ENCODE results near the gene ZNF236. TPM values are rescaled to one million over a fixed set of nuclear protein-coding genes. Genes with fewer than 3 reads are reported as not detected.
"Not testable (repeated sequence)": the region's sequence is repeated elsewhere in the genome, so short reads cannot be mapped to it uniquely, and the experiment has no call there.

Gene ZNF236
- total RNA-seq, 1 donor from 2014 or later: 31.0 TPM

DNA sequence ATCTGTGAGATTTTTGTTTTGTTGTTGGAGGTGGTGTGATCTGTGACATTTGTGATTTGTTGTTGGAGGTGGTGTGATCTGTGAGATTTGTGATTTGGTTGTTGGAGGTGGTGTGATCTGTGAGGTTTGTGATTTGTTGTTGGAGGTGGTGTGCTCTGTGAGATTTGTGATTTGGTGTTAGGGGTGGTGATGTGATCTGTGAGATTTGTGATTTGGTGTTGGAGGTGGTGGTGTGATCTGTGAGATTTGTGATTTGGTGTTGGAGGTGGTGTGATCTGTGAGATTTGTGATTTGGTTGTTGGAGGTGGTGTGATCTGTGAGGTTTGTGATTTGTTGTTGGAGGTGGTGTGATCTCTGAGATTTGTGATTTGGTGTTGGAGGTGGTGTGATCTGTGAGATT, 144.9 kb downstream of the ZNF236 start:
- not testable (repeated sequence) for DNase-seq (ENCODE audit: low spot score in 2 of 2)
- FAIRE-seq: peak; percentile 93

DNA sequence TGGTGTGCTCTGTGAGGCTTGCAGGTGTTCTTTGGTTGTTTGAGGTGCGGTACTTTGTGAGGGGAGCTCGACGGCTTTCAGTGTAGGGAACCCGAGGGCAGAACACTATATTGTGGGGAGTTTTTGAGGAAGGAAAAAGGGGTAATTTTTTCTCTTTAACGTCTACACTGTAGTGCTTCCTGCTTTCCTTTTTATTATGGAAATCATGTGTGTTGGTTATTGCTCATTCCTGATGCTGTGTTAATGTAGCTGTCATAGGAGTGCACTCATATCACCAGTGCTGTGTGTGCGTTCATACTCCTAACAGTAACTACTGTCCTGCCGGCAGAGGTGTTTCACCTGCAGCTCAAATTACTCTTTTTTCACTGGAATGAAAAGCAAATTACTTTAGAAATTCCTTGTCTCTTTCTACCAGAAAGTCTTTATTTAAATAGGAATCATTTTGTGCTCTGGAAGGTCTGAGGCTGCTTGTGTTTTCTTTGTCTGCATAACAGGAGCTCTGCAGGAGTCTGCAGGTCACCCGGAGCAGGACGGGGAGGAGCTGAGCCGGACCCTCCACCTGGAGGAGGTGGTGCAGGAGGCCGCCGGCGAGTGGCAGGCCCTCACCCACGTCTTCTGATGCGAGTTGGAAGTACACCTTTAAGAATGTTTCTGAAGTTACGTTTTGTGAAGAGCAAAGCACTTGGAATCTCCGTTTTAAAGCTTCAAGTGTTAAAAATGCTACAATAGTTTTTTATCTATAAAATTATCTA, 145.5 kb downstream of the ZNF236 start:
- DNase-seq (ENCODE audit: low spot score in 2 of 2) (no peak), FAIRE-seq (no peak)

DNA sequence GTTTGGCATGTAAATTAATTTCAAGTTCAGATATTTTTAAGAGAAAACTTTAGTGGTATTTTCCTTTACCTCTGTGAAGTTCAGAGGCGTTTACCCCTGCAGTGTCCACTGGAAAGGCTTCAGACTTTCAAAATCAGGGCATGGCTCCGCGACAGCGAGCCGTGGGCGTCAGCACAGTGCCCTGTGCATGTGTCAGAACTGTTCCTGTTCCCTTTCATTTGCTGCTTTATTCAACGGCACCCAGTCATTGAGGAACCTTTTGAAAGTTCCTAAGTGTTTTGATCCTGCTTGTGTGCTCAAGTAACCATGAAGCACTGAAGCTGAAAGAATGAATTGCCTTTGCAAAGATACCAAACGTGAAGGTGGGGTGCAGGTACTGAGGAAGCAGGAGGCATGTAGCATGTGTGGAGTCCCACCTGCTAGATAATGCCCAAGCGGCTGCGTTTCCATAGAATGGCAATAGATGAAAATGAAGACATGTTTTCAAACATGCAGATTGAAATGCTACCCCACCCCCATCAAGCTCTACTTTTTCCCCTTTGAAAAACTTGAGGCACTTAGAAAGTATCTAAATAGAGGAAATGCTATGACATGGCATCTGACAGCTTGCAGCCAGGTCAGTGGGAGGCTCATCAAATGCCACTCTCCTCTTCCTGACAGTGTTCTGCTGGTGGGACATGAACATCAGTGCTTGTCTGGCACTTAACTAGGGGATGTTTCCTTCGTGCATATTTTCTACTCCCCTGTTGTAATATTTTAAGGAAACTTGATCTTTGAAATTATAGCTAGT, 148.6 kb downstream of the ZNF236 start:
- DNase-seq (ENCODE audit: low spot score in 2 of 2) (no peak), FAIRE-seq (no peak)

DNA sequence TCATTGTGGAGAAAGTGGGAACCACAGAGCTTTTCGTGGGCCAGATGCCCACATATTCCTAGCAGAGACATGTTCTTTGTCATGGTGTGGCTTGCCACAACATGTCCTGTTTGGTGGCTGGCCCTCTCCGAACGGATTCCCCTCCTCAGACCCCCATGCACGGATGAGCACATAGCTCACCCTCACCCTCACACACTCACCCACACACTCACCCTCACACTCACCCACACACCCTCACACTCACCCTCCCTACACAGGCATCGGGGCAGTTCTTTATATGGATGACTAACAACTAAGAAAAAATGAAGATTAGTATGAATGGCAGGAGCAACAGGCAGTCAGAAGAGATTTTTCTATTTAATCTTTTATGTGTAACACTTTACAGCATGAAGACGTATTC, 149.9 kb downstream of the ZNF236 start:
- no peak for DNase-seq (ENCODE audit: low spot score in 2 of 2)
- FAIRE-seq: no peak

DNA sequence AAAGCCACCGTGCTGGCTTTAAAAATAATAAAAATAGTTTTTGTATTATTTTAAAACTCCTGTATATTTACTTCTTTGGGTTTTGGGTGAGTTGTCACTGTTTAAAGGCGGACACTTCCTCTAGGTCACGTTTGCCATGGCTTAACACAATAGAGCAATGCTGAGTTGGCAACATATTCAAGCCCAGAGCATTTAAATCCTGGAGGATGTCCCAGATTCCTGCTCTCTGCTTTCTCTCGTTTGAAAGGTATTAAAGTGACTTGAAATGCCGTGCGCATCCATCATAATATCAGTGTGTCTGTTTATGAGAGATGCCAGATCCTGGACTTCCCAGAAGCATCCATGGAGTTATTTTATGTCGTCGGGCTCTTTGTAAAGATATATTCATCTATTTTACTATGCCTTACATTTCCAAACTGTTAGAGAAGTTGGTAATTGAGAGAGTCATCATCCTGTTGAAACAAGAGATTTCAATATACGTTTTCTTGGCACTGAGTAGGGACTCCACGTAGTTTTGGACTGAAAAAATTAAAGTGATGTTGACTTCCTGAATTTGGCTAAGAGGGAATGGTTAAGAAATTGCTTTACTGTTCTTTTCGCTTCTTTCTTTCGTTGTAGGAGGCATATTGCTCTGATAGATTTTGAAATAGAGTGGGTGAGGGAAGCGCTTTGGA, 150.6 kb downstream of the ZNF236 start:
- no peak for FAIRE-seq
- no peak for DNase-seq (ENCODE audit: low spot score in 2 of 2)

DNA sequence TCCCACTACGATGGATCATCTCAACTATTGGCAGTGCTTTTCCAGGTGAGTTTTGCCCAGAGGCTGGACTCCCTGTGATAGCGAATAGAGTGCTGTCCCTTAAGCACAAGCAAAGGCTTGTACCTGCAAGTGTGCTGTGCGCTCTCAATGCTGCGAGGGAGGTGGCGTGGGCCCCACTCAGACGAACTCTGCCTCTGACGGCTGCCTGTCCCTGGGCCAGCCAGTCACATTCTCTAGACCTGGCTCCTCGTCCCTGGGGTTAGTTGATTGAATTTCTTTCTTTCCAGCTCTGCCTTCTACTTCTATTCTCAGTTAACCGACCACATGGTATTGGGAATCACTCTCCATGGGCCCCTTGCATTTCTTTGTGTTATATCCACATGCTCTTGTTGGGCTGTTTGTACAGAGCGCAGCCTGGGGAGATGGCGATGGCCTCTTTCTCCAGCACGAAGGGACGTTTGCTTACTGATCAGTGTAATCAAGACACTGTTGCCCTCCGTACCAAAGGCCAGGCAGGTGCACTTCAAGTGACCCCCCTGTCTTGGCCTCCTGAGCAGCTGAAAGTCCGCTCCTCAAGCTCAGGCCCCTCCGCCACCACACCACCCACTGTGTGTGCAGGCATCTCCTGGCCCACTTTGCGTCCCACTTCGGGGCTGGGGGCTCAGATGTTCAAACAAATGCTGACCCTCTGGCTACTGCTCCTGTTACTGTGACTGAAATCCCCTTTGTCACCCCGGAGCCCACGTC, 151.3 kb downstream of the ZNF236 start:
- FAIRE-seq (no peak), DNase-seq (ENCODE audit: low spot score in 2 of 2) (no peak)

DNA sequence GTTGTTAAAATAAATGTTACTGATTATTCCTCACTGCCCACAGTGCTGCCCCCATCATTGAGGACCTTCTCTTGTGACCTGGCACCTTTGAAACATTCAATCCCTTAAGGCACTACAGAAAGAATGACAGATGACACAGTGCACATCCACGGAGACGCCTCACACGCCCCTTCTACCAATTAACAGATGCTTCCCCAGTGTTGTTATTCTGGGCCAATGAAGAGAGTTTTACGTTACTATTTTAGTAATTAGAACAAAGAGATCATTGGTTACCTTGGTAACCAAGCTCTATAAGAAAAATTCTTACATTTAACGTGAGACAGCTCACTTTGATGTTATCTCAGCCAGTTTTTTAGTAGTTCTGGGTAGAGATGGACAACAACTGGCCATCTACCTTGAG, 152.0 kb downstream of the ZNF236 start:
- no peak for FAIRE-seq
- no peak for DNase-seq (ENCODE audit: low spot score in 2 of 2)

DNA sequence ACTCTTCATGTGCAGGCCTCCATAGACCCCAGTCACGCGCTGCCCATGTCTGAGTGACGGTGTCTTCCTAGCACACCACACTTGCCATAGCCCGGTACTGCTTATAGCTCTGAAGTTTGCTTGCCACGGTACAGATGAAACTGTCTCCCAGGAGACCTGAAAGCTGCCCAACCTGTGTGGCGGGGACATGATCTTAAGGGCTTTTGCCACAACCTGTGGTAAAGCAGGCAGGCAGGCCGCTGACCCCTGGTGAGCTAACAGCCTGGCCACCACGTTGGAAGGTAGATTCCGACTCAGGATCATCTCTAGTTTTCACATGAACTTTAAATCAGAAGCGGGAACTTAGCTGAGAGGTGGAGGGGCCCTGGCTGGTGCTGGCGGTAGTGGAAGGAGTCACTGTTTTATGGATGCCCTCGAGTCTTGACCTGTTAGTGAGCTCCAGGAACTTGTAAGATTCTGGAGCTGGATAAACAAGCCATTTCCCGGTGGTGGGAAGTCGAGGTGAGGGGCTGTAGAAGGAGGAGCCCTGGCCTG, 153.3 kb downstream of the ZNF236 start:
- DNase-seq (ENCODE audit: low spot score in 2 of 2) (no peak), FAIRE-seq (no peak)

DNA sequence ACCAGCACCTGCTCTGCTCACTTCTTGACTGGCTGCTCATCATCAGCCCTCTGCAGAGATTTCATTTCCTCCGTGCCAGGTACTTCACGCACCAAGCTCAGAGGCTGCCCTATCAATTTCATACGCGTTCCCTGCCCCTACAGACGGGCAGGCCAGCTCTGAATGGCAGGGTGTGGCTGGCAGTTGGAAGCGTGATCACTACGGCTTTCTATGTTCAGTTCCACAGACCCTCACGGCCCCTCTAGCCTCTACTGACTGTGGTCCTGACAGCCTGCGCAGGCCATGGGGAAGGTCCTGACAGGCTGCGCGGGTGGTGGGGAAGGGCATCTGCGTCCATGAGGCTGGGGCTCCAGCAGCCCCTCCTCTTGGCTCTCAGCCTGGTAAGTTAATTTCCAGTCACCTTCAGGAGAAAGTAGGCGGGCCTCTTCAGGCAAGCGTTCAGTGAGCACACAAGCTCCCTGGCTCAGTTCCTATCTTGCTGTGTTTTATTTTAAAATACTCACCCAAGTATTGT, 154.8 kb downstream of the ZNF236 start:
- FAIRE-seq: no peak
- DNase-seq (ENCODE audit: low spot score in 2 of 2): no peak

DNA sequence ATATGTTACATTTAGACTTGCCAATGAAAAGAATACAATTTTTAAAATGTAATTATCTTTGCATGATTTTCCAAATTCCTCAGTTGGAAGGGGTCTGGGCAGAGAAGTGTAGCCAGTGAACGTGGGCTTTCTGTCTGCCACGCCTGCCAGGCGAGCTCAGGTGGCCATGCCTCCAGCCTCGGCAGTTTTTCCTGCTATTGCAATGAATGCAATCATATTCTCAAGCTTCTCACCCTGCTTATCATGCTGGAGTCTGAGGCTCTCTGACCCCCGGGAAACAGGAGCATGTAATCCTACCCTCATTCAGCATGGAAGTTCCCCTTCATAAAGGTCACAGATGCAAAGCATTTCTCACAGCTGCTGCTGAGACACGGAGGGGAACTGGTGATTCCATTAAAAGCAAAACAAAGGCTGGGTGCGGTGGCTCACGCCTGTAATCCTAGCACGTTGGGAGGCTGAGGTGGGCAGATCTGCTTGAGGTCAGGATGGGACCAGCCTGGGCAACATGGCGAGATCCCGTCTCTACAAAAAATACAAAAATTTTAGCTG, 155.4 kb downstream of the ZNF236 start:
- FAIRE-seq (no peak), DNase-seq (ENCODE audit: low spot score in 2 of 2) (no peak)

DNA sequence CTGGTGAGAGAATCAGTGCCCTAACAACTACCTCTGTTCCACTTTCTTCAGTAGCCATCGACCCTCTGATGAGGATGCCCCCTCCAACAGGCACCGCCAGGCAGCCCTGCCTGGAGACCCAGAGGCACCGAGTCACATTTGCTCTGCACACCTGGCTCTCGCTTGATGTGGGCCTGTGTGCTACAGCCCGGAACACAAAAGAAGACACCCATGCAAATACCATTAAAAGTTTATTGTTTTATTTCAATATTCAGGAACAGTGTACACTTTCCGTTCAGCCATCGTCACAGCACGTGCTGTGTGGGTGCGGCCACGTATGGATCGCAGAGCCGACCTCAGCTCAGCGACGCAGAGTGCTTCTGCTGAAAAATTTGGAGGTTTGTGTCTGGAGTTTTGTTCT, 156.3 kb downstream of the ZNF236 start:
- DNase-seq (ENCODE audit: low spot score in 2 of 2) (no peak), FAIRE-seq (no peak)

DNA sequence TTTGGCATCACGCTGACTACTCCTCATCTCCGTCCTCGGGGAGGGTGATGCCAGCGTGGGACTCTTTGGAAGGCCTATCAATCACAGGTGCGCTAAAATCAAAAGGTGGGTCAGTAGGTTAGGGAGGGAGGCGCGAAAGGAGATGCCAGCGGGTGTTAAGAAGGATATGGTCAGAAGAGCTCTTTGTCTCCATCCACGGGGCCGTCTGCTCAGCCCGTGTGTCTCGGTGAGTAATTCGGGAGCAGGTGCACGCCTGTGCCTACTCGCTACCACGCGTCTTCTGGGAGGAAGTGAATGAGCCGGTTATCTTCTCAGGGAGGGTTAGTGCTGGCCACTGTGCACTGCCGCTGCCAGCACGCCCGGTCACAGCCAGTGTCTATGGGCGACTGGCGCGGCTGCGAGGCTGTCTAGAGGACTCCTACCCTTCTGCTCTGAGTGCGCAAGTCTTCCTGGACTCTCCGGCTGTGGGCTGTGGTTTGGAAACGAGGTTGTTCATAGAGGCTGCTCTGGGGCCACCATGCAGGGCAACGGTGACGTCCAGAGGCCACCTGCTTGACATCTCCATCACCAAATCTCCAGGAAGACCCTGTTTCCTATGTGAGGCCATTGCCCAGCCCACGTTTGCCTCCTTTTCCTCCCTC, 156.9 kb downstream of the ZNF236 start:
- no peak for DNase-seq (ENCODE audit: low spot score in 2 of 2)
- FAIRE-seq: no peak

DNA sequence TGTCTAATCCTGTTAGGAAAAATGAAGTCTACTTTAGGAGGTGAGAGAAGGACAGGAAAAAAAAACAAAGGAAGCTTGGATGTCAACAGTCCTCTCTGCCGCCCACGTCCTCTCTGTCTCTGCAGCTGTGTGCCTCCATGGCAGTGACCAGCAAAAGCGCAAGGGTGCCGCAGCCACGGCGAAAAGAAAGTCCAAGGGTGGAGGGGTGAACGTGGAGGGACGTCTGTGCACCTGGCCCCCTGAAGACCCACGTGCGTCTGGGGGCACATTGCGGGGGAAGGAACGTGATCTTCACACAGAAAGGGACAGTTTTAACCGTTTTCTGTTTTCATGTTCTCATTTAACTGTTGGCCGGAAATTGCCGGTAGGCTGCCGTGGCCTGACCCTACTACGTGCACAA, 157.5 kb downstream of the ZNF236 start:
- DNase-seq (ENCODE audit: low spot score in 2 of 2) (no peak), FAIRE-seq (no peak)

DNA sequence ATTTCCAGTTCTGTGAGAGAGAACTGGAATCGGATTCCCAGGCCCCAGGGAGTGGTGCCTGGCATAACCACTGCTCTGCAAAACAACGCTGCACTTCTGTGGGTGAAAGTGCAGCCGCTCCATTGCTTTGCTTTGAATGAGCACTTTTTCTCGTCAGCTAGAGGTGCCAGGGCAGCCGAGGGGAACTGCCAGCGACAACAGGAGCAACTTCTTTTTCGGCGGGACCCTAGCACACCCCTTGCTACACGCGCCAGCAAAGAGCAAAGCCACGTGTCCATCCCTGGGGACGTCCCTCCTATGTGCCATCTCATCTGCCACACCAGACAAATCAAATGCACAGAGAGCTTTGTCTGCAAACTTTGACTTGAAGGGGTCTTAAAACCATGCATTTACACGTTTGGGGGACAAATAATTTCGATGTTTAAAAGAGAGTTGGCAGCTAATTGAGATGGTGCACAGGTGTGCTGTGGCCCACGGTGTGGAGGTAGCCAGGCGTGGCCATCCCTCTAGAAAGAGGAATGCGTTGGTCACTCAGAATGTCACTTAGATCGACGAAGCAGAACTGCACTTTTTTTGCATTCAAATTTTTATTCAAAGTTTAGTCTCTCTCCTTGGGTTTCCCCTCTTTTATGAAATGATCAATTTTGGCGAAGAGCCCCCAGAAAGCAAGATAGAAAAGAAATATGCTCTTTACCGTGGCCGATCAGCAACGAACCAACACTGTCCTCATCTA, 158.5 kb downstream of the ZNF236 start:
- no peak for FAIRE-seq
- DNase-seq (ENCODE audit: low spot score in 2 of 2): no peak

DNA sequence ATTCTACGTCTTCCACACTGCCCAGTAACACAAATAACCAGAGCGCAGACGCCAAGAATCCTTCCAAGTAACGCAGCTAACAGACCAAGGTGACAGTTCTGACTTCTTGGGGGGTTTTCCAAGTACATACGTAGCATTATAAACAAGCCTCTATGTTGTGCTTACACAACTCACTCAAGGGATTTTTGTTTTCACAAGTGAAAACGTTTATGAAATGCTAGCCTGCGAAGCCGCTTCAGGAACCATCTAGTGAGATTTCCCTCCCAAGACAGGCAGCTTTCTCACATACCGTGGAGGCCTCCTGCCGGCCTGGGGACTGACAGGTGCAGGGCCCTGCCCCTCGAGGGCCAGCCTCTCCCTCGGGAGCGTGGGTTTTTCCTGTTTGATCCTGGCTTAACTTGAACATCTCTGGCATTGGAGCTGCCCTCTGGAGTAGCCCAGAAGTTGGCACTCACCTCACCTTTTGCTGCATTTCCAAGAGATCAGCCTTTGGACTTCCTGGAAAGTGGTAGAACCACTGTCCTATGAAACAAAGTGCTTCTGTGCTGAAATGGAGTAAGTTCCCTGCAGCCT, 159.1 kb downstream of the ZNF236 start:
- FAIRE-seq: no peak
- no peak for DNase-seq (ENCODE audit: low spot score in 2 of 2)

DNA sequence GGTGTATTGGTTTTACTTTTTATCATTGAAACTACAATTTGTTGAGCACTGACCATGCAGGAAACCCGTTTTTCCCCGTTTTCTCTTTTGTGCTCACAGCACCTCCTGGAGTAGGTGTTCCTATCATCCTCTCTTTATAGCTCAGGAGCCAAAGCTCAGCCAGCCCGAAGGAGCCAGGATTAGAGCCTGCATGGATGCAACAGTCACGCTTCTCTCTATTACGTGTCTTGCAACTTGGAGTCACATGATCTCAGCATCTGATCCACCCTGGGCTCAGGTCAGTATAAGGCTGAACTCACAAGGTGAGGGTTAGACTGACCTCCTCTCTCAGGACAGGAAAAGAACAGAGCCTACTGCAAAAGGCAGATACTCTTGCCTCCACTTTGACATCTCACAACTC, 159.7 kb downstream of the ZNF236 start:
- DNase-seq (ENCODE audit: low spot score in 2 of 2) (no peak), FAIRE-seq (no peak)

DNA sequence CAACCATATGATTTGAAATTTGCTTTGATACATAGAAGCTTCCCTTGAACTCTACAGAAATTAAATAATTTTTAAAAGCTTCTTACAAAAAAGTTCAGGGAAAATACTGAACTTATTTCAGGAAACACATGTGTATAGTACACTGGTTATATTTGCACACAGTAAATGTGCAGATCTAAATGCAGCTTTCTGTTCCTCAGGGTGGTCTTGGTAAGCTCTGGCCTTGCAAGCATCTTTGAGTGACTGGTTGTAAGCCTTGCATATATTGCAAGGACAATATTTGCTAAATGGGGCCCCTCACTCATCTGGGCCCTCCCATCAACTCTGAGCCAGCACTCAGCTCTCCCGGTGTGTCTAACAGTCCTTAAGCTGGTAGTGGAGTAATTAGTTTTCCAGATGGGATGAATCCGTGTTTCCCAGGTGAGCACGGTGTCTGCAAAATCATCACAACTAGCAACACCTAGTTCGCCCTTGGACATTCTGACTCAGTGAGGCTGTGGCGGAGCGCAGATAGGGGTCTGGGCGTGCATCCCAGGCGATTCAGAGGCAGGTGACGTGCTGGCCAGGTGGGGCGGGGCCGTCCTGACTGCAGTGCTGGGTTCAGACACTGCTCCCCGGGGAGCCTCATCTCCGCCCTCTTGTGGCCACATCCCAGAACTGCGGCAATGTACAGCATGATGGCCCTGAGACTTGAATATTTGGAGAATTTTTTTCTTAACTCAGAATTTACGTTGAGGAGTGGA, 160.7 kb downstream of the ZNF236 start:
- peak; percentile 62 to 80 for DNase-seq (ENCODE audit: low spot score in 2 of 2)
- no peak for FAIRE-seq

DNA sequence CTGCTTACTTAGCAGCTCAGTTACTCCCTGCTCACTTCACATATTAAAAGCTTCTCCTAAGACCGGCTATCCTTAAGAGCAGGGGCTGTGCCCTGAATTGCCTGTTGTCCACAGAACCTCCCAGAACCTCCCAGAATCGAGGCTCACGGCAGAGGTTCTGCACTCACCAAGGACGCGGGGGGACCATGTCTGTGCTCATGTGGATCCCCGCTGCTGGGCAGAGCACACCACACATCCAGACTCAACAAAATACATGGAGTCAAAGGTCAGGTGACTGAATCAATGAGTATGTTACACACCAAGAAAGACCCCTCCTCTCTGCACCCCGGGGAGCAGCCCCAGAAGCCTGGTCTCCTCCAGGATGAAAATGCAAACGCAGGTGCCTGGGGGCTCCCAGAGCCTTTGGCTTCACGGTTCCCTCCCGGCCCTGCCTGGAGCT, 161.3 kb downstream of the ZNF236 start:
- FAIRE-seq (no peak), DNase-seq (ENCODE audit: low spot score in 2 of 2) (no peak)
